NCI-H2196 (cell line): ENCODE measurements around the gene KLRC1.
"Not testable (repeated sequence)": the region's sequence is repeated elsewhere in the genome, so short reads cannot be mapped to it uniquely, and the experiment has no call there.

ENCODE experiments used
- DNase-seq: peaks from one replicate; lab custom pipeline; 2025; ENCODE audit not compliant: unreplicated experiment; lab: John Stamatoyannopoulos, UW

KLRC1 gene

GRCh38 chr12:10453156-10453555 lies at the start of gene KLRC1:
TSS of gene KLRC1 (minus strand) at chr12:10453377. CDS start at chr12:10451156, 2,221 bp downstream.
- no peak for DNase-seq

GRCh38 chr12:10501030-10501429 lies 47.9 kb upstream of the KLRC1 start:
- no peak for DNase-seq

GRCh38 chr12:10498042-10498441 lies 44.9 kb upstream of the KLRC1 start:
- DNase-seq, result no peak

GRCh38 chr12:10497602-10498001 lies 44.4 kb upstream of the KLRC1 start:
- no peak for DNase-seq

- DNase-seq, result no peak
Measured at GRCh38 chr12:10491766-10492165, 38.6 kb upstream of the KLRC1 start.

GRCh38 chr12:10487328-10487727 lies 34.2 kb upstream of the KLRC1 start:
- DNase-seq, result not testable (repeated sequence)

- DNase-seq, result not testable (repeated sequence)
Measured at GRCh38 chr12:10481901-10482300, 28.7 kb upstream of the KLRC1 start.

- DNase-seq, result not testable (repeated sequence)
Measured at GRCh38 chr12:10472808-10473207, 19.6 kb upstream of the KLRC1 start.

GRCh38 chr12:10469701-10470100 lies 16.5 kb upstream of the KLRC1 start:
- DNase-seq, result no peak

GRCh38 chr12:10466311-10466710 lies 13.1 kb upstream of the KLRC1 start:
- DNase-seq, result no peak

- DNase-seq, result no peak
Measured at GRCh38 chr12:10457760-10458159, 4.6 kb upstream of the KLRC1 start.

- no peak for DNase-seq
Measured at GRCh38 chr12:10456856-10457255, 3.7 kb upstream of the KLRC1 start.

GRCh38 chr12:10455766-10456165 lies 2.6 kb upstream of the KLRC1 start:
- DNase-seq, result no peak

- no peak for DNase-seq
Measured at GRCh38 chr12:10454531-10454930, 1.4 kb upstream of the KLRC1 start.

- no peak for DNase-seq
Measured at GRCh38 chr12:10448236-10448635, 4.9 kb downstream of the KLRC1 start.

- DNase-seq, result not testable (repeated sequence)
Measured at GRCh38 chr12:10446052-10446451, 7.1 kb downstream of the KLRC1 start.

- DNase-seq, result not testable (repeated sequence)
Measured at GRCh38 chr12:10441144-10441543, 12.0 kb downstream of the KLRC1 start.

- not testable (repeated sequence) for DNase-seq
Measured at GRCh38 chr12:10439608-10440274, 13.4 kb downstream of the KLRC1 start.

GRCh38 chr12:10437601-10438000 lies 15.6 kb downstream of the KLRC1 start:
- DNase-seq, result not testable (repeated sequence)

- DNase-seq, result peak; percentile 30
Measured at GRCh38 chr12:10435816-10436215, 17.4 kb downstream of the KLRC1 start, which contains the start of gene KLRC2. TSS of gene KLRC2 (minus strand) at chr12:10436010. CDS start at chr12:10435986, 24 bp downstream.

- not testable (repeated sequence) for DNase-seq
Measured at GRCh38 chr12:10430623-10431022, 22.6 kb downstream of the KLRC1 start.

GRCh38 chr12:10425938-10426337 lies 27.2 kb downstream of the KLRC1 start:
- DNase-seq, result not testable (repeated sequence)
